HepG2 (cell line): ENCODE results near the gene TICAM2. TPM values are rescaled to one million over a fixed set of nuclear protein-coding genes. Genes with fewer than 3 reads are reported as not detected.
A peak's percentile ranks its signal among the peaks of the same experiment; 100 is the strongest.

Experiments used
- ATAC-seq: fragments of 200-7000 bp; cut with Tn5 transposase; 3 replicates; pipeline ENCODE4 v1.9.1; 2020; ENCODE audit warnings: mild to moderate bottlenecking, moderate library complexity
- BruUV-seq: library from RNA; stranded (reverse); fragments of 400-500 nt; replicated peaks from 2 replicates; lab custom pipeline; 2021; lab: Mats Ljungman, UMichigan
- CTCF ChIA-PET: fragments of 300-600 bp; formaldehyde crosslinking; extraction: SDS; loops from one replicate; lab custom pipeline; 2021; ENCODE audit warnings: low total read pairs, inconsistent platforms, low intra/inter-chr PET ratio; lab: Yijun Ruan, JAX
- POLR2A ChIA-PET: fragments of 350-600 bp; sonication (Branson Sonifier 250); formaldehyde crosslinking; loops from one replicate; lab custom pipeline; 2020; ENCODE audit warnings: antibody characterized with exemption, inconsistent platforms; lab: Yijun Ruan, JAX
- DNase-seq: peaks from one replicate; pipeline ENCODE4 v3.0.0-alpha.2; 2015; ENCODE audit warnings: low spot score
- FAIRE-seq: peaks from 3 replicates; lab custom pipeline; 2011; peaks lifted over from hg19 to GRCh38; lab: Jason Lieb, UNC
- H2AFZ ChIP-seq: one replicate; pipeline ENCODE4 v1.6.1; 2011; ENCODE audit warnings: low read length, inconsistent platforms
- H3K27ac ChIP-seq: fragments of 300-600 bp; 3 replicates; pipeline ENCODE4 v1.8.0; 2011; ENCODE audit warnings: mixed run types, mild to moderate bottlenecking, mixed read lengths, low read length, inconsistent platforms; ENCODE audit not compliant: insufficient read depth; ENCODE audit errors: extremely low read length
- H3K27me3 ChIP-seq, 2 experiments: fragments of 200-600 bp in 1 of 2; 2 replicates in 1 of 2; 3 replicates in 1 of 2; pipeline versions ENCODE4 v1.6.0 to v1.8.0; 2011; ENCODE audit warnings: low read length in 2 of 2, mild to moderate bottlenecking in 2 of 2, moderate library complexity in 2 of 2, inconsistent platforms in 1 of 2; ENCODE audit not compliant: insufficient read depth in 2 of 2, control insufficient read depth in 1 of 2
- H3K36me3 ChIP-seq, 2 experiments: fragments of 200-600 bp in 1 of 2; replicated peaks in 1 of 2; 2 replicates in 1 of 2; 3 replicates in 1 of 2; pipeline versions ENCODE4 v1.5.1 to v1.8.0; 2011; ENCODE audit warnings: low read length in 2 of 2, inconsistent platforms in 1 of 2; ENCODE audit not compliant: insufficient read depth in 2 of 2, control insufficient read depth in 1 of 2
- H3K4me1 ChIP-seq: 2 replicates; pipeline ENCODE4 v1.5.1; 2012; ENCODE audit warnings: low read length, inconsistent platforms; ENCODE audit not compliant: insufficient read depth
- H3K4me2 ChIP-seq: 2 replicates; pipeline ENCODE4 v1.6.0; 2011; ENCODE audit warnings: low read depth, low read length, inconsistent platforms
- H3K4me3 ChIP-seq, 3 experiments: fragments of 200-600 bp in 1 of 3; sonication (generic), shearing (Covaris generic) in 1 of 3; replicated peaks in 1 of 3; 2 replicates each; pipeline ENCODE4 v1.5.1; 2011 to 2016; ENCODE audit warnings: low read length in 3 of 3, inconsistent platforms in 2 of 3, low read depth in 2 of 3, mild to moderate bottlenecking in 2 of 3, control low read depth in 1 of 3, mixed read lengths in 1 of 3; ENCODE audit not compliant: insufficient read depth in 1 of 3
- H3K79me2 ChIP-seq: one replicate; pipeline ENCODE4 v1.6.1; 2011; ENCODE audit warnings: low read length, inconsistent platforms; ENCODE audit not compliant: insufficient read depth
- H3K9ac ChIP-seq: 2 replicates; pipeline ENCODE4 v1.6.0; 2011; ENCODE audit warnings: mild to moderate bottlenecking, low read depth, low read length, inconsistent platforms; ENCODE audit not compliant: insufficient read depth
- H3K9me3 ChIP-seq: 2 replicates; pipeline ENCODE4 v1.5.1; 2012; ENCODE audit warnings: mild to moderate bottlenecking, low read length
- H4K20me1 ChIP-seq: 2 replicates; pipeline ENCODE4 v1.6.0; 2011; ENCODE audit warnings: inconsistent platforms, mild to moderate bottlenecking, low read length, moderate library complexity; ENCODE audit not compliant: insufficient read depth
- CREB1 ChIP-seq, 2 experiments: fragments of 450-650 bp in 1 of 2; IDR thresholded peaks; 2 replicates each; pipeline ENCODE4 v1.6.1; 2016 to 2017; ENCODE audit warnings: control low read depth in 1 of 2, mild to moderate bottlenecking in 1 of 2, missing compliant biosample characterization in 1 of 2, missing genetic modification characterization in 1 of 2
- GLI4 ChIP-seq: sonication (generic); formaldehyde crosslinking; IDR thresholded peaks from 2 replicates; pipeline ENCODE4 v1.5.1; 2020; ENCODE audit warnings: missing genetic modification reagents, mild to moderate bottlenecking, moderate library complexity, borderline replicate concordance
- HNRNPUL1 ChIP-seq: fragments of 200-400 bp; formaldehyde crosslinking; IDR thresholded peaks from 2 replicates; pipeline ENCODE4 v1.6.1; 2017; ENCODE audit warnings: low read depth, mild to moderate bottlenecking, low read length, moderate library complexity
- ISX ChIP-seq: sonication (generic); formaldehyde crosslinking; conservative IDR thresholded peaks from 2 replicates; pipeline ENCODE4 v1.5.0; 2020; ENCODE audit warnings: missing genetic modification reagents
- KDM4B ChIP-seq: sonication (generic); formaldehyde crosslinking; IDR thresholded peaks from 2 replicates; pipeline ENCODE4 v1.4.0; 2020; ENCODE audit warnings: missing genetic modification reagents
- MAZ ChIP-seq, 2 experiments: sonication (generic) in 1 of 2; formaldehyde crosslinking in 1 of 2; IDR thresholded peaks; 2 replicates each; pipeline versions ENCODE4 v1.5.0 to v1.6.1; 2012 to 2020; ENCODE audit warnings: low read depth in 2 of 2, mild to moderate bottlenecking in 2 of 2, borderline replicate concordance in 1 of 2, improper control_type of control experiment in 1 of 2, low read length in 1 of 2, missing genetic modification reagents in 1 of 2, moderate library complexity in 1 of 2
- MIER2 ChIP-seq: IDR thresholded peaks from 2 replicates; pipeline ENCODE4 v1.6.1; 2016; ENCODE audit warnings: missing biosample characterization, missing genetic modification reagents
- MTA3 ChIP-seq: sonication (generic); formaldehyde crosslinking; IDR thresholded peaks from 2 replicates; pipeline ENCODE4 v1.4.0; 2020; ENCODE audit warnings: missing genetic modification reagents
- PHB2 ChIP-seq: fragments of 450-650 bp; IDR thresholded peaks from 2 replicates; pipeline ENCODE4 v1.6.1; 2018; ENCODE audit not compliant: partially characterized antibody
- POLR2A ChIP-seq, 2 experiments: IDR thresholded peaks; 2 replicates each; pipeline ENCODE4 v1.6.1; 2011; ENCODE audit warnings: low read depth in 2 of 2, low read length in 2 of 2, mild to moderate bottlenecking in 1 of 2, moderate library complexity in 1 of 2; ENCODE audit not compliant: insufficient read depth in 1 of 2
- SAP130 ChIP-seq: IDR thresholded peaks from 2 replicates; pipeline ENCODE4 v1.6.1; 2016; ENCODE audit warnings: low read depth
- TCF12 ChIP-seq, 2 experiments: fragments of 450-650 bp in 1 of 2; sonication (generic) in 1 of 2; formaldehyde crosslinking in 1 of 2; IDR thresholded peaks; 2 replicates each; pipeline versions ENCODE4 v1.6.1 to v1.8.0; 2017 to 2022; ENCODE audit warnings: antibody characterized with exemption in 1 of 2, mild to moderate bottlenecking in 1 of 2, missing genetic modification reagents in 1 of 2, moderate library complexity in 1 of 2
- THYN1 ChIP-seq: sonication (generic); formaldehyde crosslinking; IDR thresholded peaks from 2 replicates; pipeline ENCODE4 v1.8.1; 2023; ENCODE audit warnings: low read depth, mild to moderate bottlenecking, moderate library complexity, missing genetic modification reagents, borderline replicate concordance
- ZNF333 ChIP-seq: sonication (generic); formaldehyde crosslinking; IDR thresholded peaks from 2 replicates; pipeline ENCODE4 v1.4.0; 2020; ENCODE audit warnings: mild to moderate bottlenecking, missing genetic modification reagents, borderline replicate concordance
- ZNF546 ChIP-seq: sonication (generic); formaldehyde crosslinking; conservative IDR thresholded peaks from 2 replicates; pipeline ENCODE4 v1.8.1; 2023; ENCODE audit warnings: mild to moderate bottlenecking, missing genetic modification reagents
- ZNF558 ChIP-seq: sonication (generic); formaldehyde crosslinking; IDR thresholded peaks from 2 replicates; pipeline ENCODE4 v1.9.0; 2022; ENCODE audit warnings: mild to moderate bottlenecking, missing genetic modification reagents, borderline replicate concordance
- ZNF562 ChIP-seq: sonication (generic); formaldehyde crosslinking; IDR thresholded peaks from 2 replicates; pipeline ENCODE4 v1.8.0; 2022; ENCODE audit warnings: missing genetic modification reagents, borderline replicate concordance
- ZNF773 ChIP-seq: sonication (generic); formaldehyde crosslinking; IDR thresholded peaks from 2 replicates; pipeline ENCODE4 v1.4.0; 2020; ENCODE audit warnings: missing genetic modification reagents, borderline replicate concordance
- ZNF891 ChIP-seq: sonication (generic); formaldehyde crosslinking; IDR thresholded peaks from 2 replicates; pipeline ENCODE4 v1.5.0; 2020; ENCODE audit warnings: mild to moderate bottlenecking, missing genetic modification reagents
- WGBS: methylation state at CpG from one replicate; pipeline ENCODE4 v1.1.6; 2017; ENCODE audit warnings: low lambda C conversion rate; 5-methylcytosine and 5-hydroxymethylcytosine counted together
- in situ Hi-C: cut with HindIII; loops from 2 replicates; pipeline ENCODE4 v1.10.0; 2017; ENCODE audit warnings: low pct_unique_long_range_greater_than_20kb; ENCODE audit not compliant: extremely low pct_ligation_motif_present
- intact Hi-C: fragments of 100-400 bp; cut with micrococcal nuclease; formaldehyde crosslinking; loops from one replicate; pipeline ENCODE4 v1.10.0; 2022; ENCODE audit not compliant: unreplicated experiment
- polyA plus RNA-seq, 8 experiments: library from polyadenylated mRNA; depleted of rRNA in 3 of 8; stranded (reverse) in 7 of 8; unstranded in 1 of 8; fragments of >200 nt; fragmentation: Illumina TruSeq in 4 of 8; extraction: Trizol in 4 of 8; gene quantifications; 2 replicates each; pipeline versions ENCODE4 v1.2.1 to v1.2.3, GENCODE V29; 2011 to 2016; ENCODE audit warnings: low read depth in 4 of 8, missing spikeins in 1 of 8, mixed read lengths in 1 of 8; ENCODE audit not compliant: insufficient read depth in 1 of 8
- total RNA-seq, 5 experiments: library from RNA; depleted of rRNA; stranded (reverse); fragments of >200 nt; fragmentation: Illumina TruSeq; extraction: Trizol; gene quantifications; 2 replicates each; pipeline ENCODE4 v1.2.3, GENCODE V29; 2016; ENCODE audit warnings: low read depth in 1 of 5
- TF ChIP-seq, protein P1 (sequence below): sonication (generic); formaldehyde crosslinking; IDR thresholded peaks from 2 replicates; pipeline ENCODE4 v1.4.0; 2020; ENCODE audit warnings: mild to moderate bottlenecking, missing genetic modification reagents
- TF ChIP-seq, protein P2 (sequence below): IDR thresholded peaks from 2 replicates; pipeline ENCODE4 v1.6.1; 2016; ENCODE audit warnings: low read depth, borderline replicate concordance

TICAM2 gene
- total and polyA plus RNA-seq, 2 of the 13 experiments (the other 11 are each of a cell fraction or from before 2014, with no cell fraction given) = 0.04 TPM; not detected in 1

DNA sequence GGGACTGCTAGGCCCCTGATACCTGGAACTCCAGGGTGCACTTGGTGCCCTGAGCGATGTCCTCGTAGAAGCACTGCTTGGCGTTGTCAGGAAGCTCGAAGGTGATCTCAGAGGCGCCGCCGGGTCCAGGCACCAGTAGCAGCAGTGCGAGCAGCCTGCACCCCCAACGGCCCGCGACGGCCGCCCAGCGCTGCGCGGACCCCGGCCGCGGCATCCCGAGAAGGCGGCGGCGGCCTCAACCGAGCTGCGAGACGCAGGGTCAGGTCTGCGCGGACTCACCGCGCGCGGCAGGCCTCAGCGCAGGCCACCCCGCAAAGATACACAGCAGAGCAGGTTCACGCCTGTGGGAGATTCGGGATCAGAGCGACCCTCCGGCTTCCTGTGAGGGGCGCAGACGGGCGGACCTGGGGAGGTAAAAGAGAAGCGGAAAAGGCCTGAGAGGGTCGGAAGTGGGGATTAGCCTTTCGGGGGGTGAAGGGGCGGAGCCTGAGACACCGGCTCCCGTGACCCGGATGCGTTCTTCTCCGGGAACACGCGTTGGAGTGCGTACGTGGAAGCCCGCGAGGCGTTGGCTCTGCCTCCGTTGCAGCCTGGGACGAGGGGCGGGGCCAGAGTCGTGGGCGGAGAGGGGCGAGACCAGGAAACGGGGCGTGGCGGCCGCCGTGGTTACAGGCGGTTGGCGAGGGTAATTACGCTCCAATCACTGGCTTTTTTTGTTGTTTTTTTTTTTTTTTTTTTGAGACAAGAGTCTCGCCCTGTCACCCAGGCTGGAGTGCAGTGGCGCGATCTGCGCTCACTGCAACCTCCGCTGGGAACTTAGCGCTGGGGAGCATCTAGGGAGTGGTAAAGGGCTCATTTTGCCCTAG is 23.5 kb upstream of the TICAM2 start, which contains the start of gene TMED7:
Gene TMED7 (minus strand): TSS at position 458 of the 866 bp plus-strand sequence. CDS start 244 bp downstream, at position 214.
- Histone ChIP-seq H3K9me3 (no peaks in the 10 kb centered on the region), H3K27me3 (no peaks in the 10 kb centered on the region; a peak in 1 of 5 replicates), H2AFZ (peak within 1 kb of the TSS; percentile 96), H4K20me1 (peaks cover 28% of the 10 kb centered on the region), H3K9ac (peak within 1 kb of the TSS; percentile 97), H3K79me2 (peaks cover 55% of the 10 kb centered on the region), H3K36me3 (peaks cover 0 to 7% of the 10 kb centered on the region in 2 experiments; a peak in 2 of 5 replicates), H3K4me3 (peak within 1 kb of the TSS; percentile 77 to 88 (median 78)), H3K27ac (peak within 1 kb of the TSS; percentile 89), H3K4me1 (peaks cover 36% of the 10 kb centered on the region), H3K4me2 (peak within 1 kb of the TSS; percentile 82)
- DNase-seq = peak; percentile 95
- in situ Hi-C loops = no loop called here
- FAIRE-seq = peak; percentile 84
- POLR2A ChIA-PET = interaction anchor here (1.1 to 1.7 kb wide), 3 partner anchors 9 to 329 kb away, joined by 3 to 5 read pairs (median 3); partner anchors contain the start of genes CCDC112 and FEM1C
- ATAC-seq = peak; percentile 94
- CTCF ChIA-PET = no interaction called here
- BruUV-seq = no TSS peak
- WGBS = under 1% methylated on average over 52 of the region's 77 CpGs
- intact Hi-C loops = loop anchor here (1.0 to 5.0 kb wide), 3 partner anchors 82 to 461 kb away; partner anchors contain the start of genes COMMD10 and FEM1C
- TF ChIP-seq ZNF773 (CRISPR knock-in tag) (no peak), PHB2 (no peak), HNRNPUL1 (no peak), MIER2 (no peak), KDM4B (CRISPR knock-in tag) (no peak), ISX (CRISPR knock-in tag) (no peak), MAZ (IDR thresholded peaks at IDR 0.05; ENCODE audit: borderline replicate concordance, low read depth, low read length) (peak; percentile 55; the same call in 1 of the 2 replicates), MAZ (CRISPR knock-in tag; IDR thresholded peaks at IDR 0.05; ENCODE audit: low read depth) (peak; percentile 69; the same call in 1 of the 2 replicates), ZNF558 (CRISPR knock-in tag) (no peak), POLR2A (IDR thresholded peaks at IDR 0.05; ENCODE audit: insufficient read depth in 1 of 2, low read depth in 2 of 2, low read length in 2 of 2) (peak; percentile 72 to 94), ZNF546 (CRISPR knock-in tag) (peak; percentile 52; the same call in 1 of the 2 replicates), CREB1 (IDR thresholded peaks at IDR 0.05) (peak; percentile 74), CREB1 (CRISPR knock-in tag; IDR thresholded peaks at IDR 0.05) (peak; percentile 83), ZNF891 (CRISPR knock-in tag) (peak; percentile 80; the same call in 1 of the 2 replicates), GLI4 (peak; percentile 95), SAP130 (peak; percentile 96), THYN1 (CRISPR knock-in tag) (no peak), MTA3 (CRISPR knock-in tag) (no peak), ZNF562 (no peak), TCF12 (IDR thresholded peaks at IDR 0.05) (no peak), TCF12 (CRISPR knock-in tag; IDR thresholded peaks at IDR 0.05) (no peak), ZNF333 (CRISPR knock-in tag) (peak; percentile 52; the same call in 1 of the 2 replicates)
- TF ChIP-seq, protein P1, sequence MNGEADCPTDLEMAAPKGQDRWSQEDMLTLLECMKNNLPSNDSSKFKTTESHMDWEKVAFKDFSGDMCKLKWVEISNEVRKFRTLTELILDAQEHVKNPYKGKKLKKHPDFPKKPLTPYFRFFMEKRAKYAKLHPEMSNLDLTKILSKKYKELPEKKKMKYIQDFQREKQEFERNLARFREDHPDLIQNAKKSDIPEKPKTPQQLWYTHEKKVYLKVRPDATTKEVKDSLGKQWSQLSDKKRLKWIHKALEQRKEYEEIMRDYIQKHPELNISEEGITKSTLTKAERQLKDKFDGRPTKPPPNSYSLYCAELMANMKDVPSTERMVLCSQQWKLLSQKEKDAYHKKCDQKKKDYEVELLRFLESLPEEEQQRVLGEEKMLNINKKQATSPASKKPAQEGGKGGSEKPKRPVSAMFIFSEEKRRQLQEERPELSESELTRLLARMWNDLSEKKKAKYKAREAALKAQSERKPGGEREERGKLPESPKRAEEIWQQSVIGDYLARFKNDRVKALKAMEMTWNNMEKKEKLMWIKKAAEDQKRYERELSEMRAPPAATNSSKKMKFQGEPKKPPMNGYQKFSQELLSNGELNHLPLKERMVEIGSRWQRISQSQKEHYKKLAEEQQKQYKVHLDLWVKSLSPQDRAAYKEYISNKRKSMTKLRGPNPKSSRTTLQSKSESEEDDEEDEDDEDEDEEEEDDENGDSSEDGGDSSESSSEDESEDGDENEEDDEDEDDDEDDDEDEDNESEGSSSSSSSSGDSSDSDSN (CRISPR knock-in tag) = peak; percentile 95
- TF ChIP-seq, protein P2, sequence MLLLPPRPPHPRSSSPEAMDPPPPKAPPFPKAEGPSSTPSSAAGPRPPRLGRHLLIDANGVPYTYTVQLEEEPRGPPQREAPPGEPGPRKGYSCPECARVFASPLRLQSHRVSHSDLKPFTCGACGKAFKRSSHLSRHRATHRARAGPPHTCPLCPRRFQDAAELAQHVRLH (CRISPR knock-in tag) = peak; percentile 74
